ENCODE results near the gene PRKD1. TPM values are rescaled to one million over a fixed set of nuclear protein-coding genes. Genes with fewer than 3 reads are reported as not detected.

The PRKD1 gene
- total and polyA plus RNA-seq, 3 donors from 2014 or later: 29.9 to 82.9 (median 67.2) TPM

GRCh38 chr14:29671034-29671433 is 256.6 kb downstream of the PRKD1 start:
- H3K36me3 ChIP-seq (ENCODE audit: low read depth, missing control alignments): no peaks in the 10 kb centered on the region
- 73 to 76% methylated on average over 1 of the region's 1 CpG for WGBS, 2 donors
- peak overlapping the region in 1 of 2 donors; percentile 46 for H3K27ac ChIP-seq
- H3K4me1 ChIP-seq: peaks cover 9% of the 10 kb centered on the region
- no peaks in the 10 kb centered on the region for H3K9me3 ChIP-seq
- intact Hi-C loops (cut with DNase I; ENCODE audit: low total_unique reads): no loop called here
- no peaks in the 10 kb centered on the region for H3K27me3 ChIP-seq
- DNase-seq: no peak
- TF ChIP-seq POLR2A (IDR thresholded peaks at IDR 0.05) (no peak), CTCF (IDR thresholded peaks at IDR 0.05) (no peak)
- H3K4me3 ChIP-seq: no peak overlapping the region

GRCh38 chr14:29668201-29668600 is 259.4 kb downstream of the PRKD1 start:
- no peak for DNase-seq
- Histone ChIP-seq H3K4me3 (no peak overlapping the region), H3K27me3 (no peaks in the 10 kb centered on the region), H3K36me3 (ENCODE audit: low read depth, missing control alignments) (no peaks in the 10 kb centered on the region), H3K4me1 (peaks cover 27% of the 10 kb centered on the region), H3K27ac (no peak overlapping the region), H3K9me3 (no peaks in the 10 kb centered on the region)
- intact Hi-C loops (cut with DNase I; ENCODE audit: low total_unique reads): no loop called here
- no peak for TF ChIP-seq POLR2A (IDR thresholded peaks at IDR 0.05)
- TF ChIP-seq CTCF (IDR thresholded peaks at IDR 0.05): no peak
- 75 to 81% methylated on average over 1 of the region's 1 CpG for WGBS, 2 donors

- H3K27me3 ChIP-seq: no peaks in the 10 kb centered on the region
- peak overlapping the region in 1 of 2 donors; percentile 68 for H3K27ac ChIP-seq
- WGBS, 2 donors: 48 to 54% methylated on average over 5 of the region's 5 CpGs
- no peaks in the 10 kb centered on the region for H3K9me3 ChIP-seq
- no peak for TF ChIP-seq CTCF (IDR thresholded peaks at IDR 0.05)
- TF ChIP-seq POLR2A (IDR thresholded peaks at IDR 0.05): no peak
- peaks cover 29% of the 10 kb centered on the region for H3K4me1 ChIP-seq
- no peak overlapping the region for H3K4me3 ChIP-seq
- no peak for DNase-seq
- no peaks in the 10 kb centered on the region for H3K36me3 ChIP-seq (ENCODE audit: low read depth, missing control alignments)
- intact Hi-C loops (cut with DNase I; ENCODE audit: low total_unique reads): no loop called here
These were observed 263.1 kb downstream of the PRKD1 start for GRCh38 chr14:29664515-29664914.

- peak; percentile 56 for DNase-seq
- H3K4me1 ChIP-seq: peaks cover 26% of the 10 kb centered on the region
- H3K36me3 ChIP-seq (ENCODE audit: low read depth, missing control alignments): no peaks in the 10 kb centered on the region
- H3K9me3 ChIP-seq: no peaks in the 10 kb centered on the region
- intact Hi-C loops (cut with DNase I; ENCODE audit: low total_unique reads): no loop called here
- TF ChIP-seq CTCF (IDR thresholded peaks at IDR 0.05): no peak
- TF ChIP-seq POLR2A (IDR thresholded peaks at IDR 0.05): no peak
- WGBS, 2 donors: 43 to 47% methylated on average over 7 of the region's 7 CpGs
- H3K27me3 ChIP-seq: no peaks in the 10 kb centered on the region
- H3K27ac ChIP-seq: peak overlapping the region in 1 of 2 donors; percentile 68
- H3K4me3 ChIP-seq: no peak overlapping the region
These were observed 264.3 kb downstream of the PRKD1 start for GRCh38 chr14:29663281-29663801.

GRCh38 chr14:29654901-29655550 is 272.6 kb downstream of the PRKD1 start:
- no peaks in the 10 kb centered on the region for H3K27me3 ChIP-seq
- 33 to 39% methylated on average over 4 of the region's 4 CpGs for WGBS, 2 donors
- peaks cover 30% of the 10 kb centered on the region for H3K4me1 ChIP-seq
- TF ChIP-seq CTCF (IDR thresholded peaks at IDR 0.05): no peak
- TF ChIP-seq POLR2A (IDR thresholded peaks at IDR 0.05): no peak
- intact Hi-C loops (cut with DNase I; ENCODE audit: low total_unique reads): loop anchor here (10.0 kb wide), 1 partner anchor 270 kb away; the partner anchor contains the start of gene PRKD1
- H3K9me3 ChIP-seq: no peaks in the 10 kb centered on the region
- no peak for DNase-seq
- H3K27ac ChIP-seq: peak overlapping the region in 1 of 2 donors; percentile 46
- no peaks in the 10 kb centered on the region for H3K36me3 ChIP-seq (ENCODE audit: low read depth, missing control alignments)
- no peak overlapping the region for H3K4me3 ChIP-seq
